ENCODE results near the gene CATSPER3.
A peak's percentile ranks its signal among the peaks of the same experiment; 100 is the strongest.

Gene CATSPER3

DNA sequence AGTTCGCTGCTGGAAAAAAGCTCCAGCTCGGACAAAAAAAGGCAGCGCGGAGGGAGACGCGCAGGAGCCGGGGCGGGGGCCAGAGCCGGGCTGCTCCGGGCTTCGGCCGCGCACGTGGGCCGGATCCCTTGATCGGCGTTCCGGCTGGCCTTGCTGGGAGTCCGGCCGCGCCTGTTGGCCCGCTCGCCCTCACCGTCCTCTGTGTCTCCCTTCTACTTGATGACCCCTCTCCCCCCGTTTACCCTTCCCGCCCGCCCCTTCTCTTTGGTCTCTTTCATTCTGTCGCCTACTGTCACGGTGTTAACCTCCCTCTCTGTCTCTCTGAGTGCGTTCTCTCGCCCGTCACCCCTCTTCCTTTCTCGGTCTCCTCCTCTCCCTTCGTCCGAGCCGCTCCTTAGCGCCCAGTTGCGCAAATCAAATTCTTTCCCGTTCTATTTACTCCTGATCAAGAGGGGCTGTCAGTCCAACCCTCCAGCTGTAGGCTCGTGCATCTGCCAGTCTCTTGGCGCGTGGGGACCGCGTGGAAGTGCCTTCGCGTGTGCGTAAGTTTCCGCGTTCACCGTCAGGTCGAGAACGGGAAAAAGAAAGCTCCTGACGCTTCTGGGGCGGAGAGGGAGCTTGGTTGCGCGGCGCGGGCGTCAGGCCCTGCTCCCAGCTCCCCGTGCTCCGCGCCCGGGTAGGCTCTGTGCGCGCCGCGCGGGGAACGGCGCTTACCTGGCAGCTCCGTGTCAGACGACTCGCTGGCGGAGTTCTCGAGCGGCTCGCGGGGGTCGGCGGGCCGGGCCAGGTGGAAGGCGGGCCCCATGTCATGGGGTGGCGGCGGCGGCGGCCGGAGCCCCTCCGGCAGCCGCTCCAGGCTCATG is 65.5 kb downstream of the CATSPER3 start:
- TF ChIP-seq, protein P1, sequence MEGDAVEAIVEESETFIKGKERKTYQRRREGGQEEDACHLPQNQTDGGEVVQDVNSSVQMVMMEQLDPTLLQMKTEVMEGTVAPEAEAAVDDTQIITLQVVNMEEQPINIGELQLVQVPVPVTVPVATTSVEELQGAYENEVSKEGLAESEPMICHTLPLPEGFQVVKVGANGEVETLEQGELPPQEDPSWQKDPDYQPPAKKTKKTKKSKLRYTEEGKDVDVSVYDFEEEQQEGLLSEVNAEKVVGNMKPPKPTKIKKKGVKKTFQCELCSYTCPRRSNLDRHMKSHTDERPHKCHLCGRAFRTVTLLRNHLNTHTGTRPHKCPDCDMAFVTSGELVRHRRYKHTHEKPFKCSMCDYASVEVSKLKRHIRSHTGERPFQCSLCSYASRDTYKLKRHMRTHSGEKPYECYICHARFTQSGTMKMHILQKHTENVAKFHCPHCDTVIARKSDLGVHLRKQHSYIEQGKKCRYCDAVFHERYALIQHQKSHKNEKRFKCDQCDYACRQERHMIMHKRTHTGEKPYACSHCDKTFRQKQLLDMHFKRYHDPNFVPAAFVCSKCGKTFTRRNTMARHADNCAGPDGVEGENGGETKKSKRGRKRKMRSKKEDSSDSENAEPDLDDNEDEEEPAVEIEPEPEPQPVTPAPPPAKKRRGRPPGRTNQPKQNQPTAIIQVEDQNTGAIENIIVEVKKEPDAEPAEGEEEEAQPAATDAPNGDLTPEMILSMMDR (IDR thresholded peaks at IDR 0.05; ENCODE audit: low read length): no peak
- TF ChIP-seq EZH2 (optimal IDR thresholded peaks at IDR 0.05; ENCODE audit: low read depth, low read length): no peak
- no peak for TF ChIP-seq EZH2phosphoT487 (IDR thresholded peaks at IDR 0.05; ENCODE audit: low read length)
- H2AFZ ChIP-seq (ENCODE audit: low read length): peak overlapping the region; percentile 71
- peak; percentile 60 for DNase-seq

GRCh38 chr5:135033901-135034235 is 66.2 kb downstream of the CATSPER3 start, which contains the start of gene PITX1:
TSS of gene PITX1 (minus strand) at chr5:135034228. CDS start at chr5:135033881, 347 bp downstream.
- no peaks in the 10 kb centered on the region for H3K27me3 ChIP-seq (replicated peaks; ENCODE audit: insufficient read depth, low read length)
- H2AFZ ChIP-seq (ENCODE audit: low read length): peak within 1 kb of the TSS; percentile 79
- no peak for DNase-seq
- no peaks in the 10 kb centered on the region for H3K9me2 ChIP-seq (replicated peaks; ENCODE audit: insufficient read depth, low read length)
- TF ChIP-seq, protein P1 (IDR thresholded peaks at IDR 0.05; ENCODE audit: low read length): no peak
- TF ChIP-seq EZH2phosphoT487 (IDR thresholded peaks at IDR 0.05; ENCODE audit: low read length) (no peak), EZH2 (optimal IDR thresholded peaks at IDR 0.05; ENCODE audit: low read depth, low read length) (no peak)
- H3K4me1 ChIP-seq (ENCODE audit: low read length): no peaks in the 10 kb centered on the region
- H3K9ac ChIP-seq (ENCODE audit: low read length): peak within 1 kb of the TSS; percentile 89
- H3K79me2 ChIP-seq (ENCODE audit: low read length): peaks cover 48% of the 10 kb centered on the region
- H3K9me3 ChIP-seq (replicated peaks; ENCODE audit: insufficient read depth, low read length): no peaks in the 10 kb centered on the region
- peaks cover 9% of the 10 kb centered on the region; the same call in 1 of the 2 replicates for H3F3A ChIP-seq (ENCODE audit: insufficient read depth, low read length)
- no peaks in the 10 kb centered on the region for H4K20me1 ChIP-seq (ENCODE audit: insufficient read depth, low read length)
- H3K4me2 ChIP-seq (ENCODE audit: low read depth, low read length): peak within 1 kb of the TSS; percentile 71; the same call in 1 of the 2 replicates
- H3K36me3 ChIP-seq (replicated peaks; ENCODE audit: insufficient read depth, low read length): no peaks in the 10 kb centered on the region
- peak within 1 kb of the TSS; percentile 92 for H3K4me3 ChIP-seq (ENCODE audit: low read length)
- peak within 1 kb of the TSS; percentile 56; the same call in 1 of the 2 replicates for H3K27ac ChIP-seq (ENCODE audit: low read length)

More for the DNA sequence above, 65.5 kb downstream of the CATSPER3 start:
- Histone ChIP-seq H3K9me2 (replicated peaks; ENCODE audit: insufficient read depth, low read length) (no peaks in the 10 kb centered on the region), H3K4me3 (ENCODE audit: low read length) (peak overlapping the region; percentile 92), H3K4me2 (ENCODE audit: low read depth, low read length) (peak overlapping the region; percentile 71; the same call in 1 of the 2 replicates), H3K36me3 (replicated peaks; ENCODE audit: insufficient read depth, low read length) (no peaks in the 10 kb centered on the region), H3K27ac (ENCODE audit: low read length) (peak overlapping the region; percentile 56; the same call in 1 of the 2 replicates), H3K27me3 (replicated peaks; ENCODE audit: insufficient read depth, low read length) (no peaks in the 10 kb centered on the region), H3K9me3 (replicated peaks; ENCODE audit: insufficient read depth, low read length) (no peaks in the 10 kb centered on the region), H4K20me1 (ENCODE audit: insufficient read depth, low read length) (no peaks in the 10 kb centered on the region), H3F3A (ENCODE audit: insufficient read depth, low read length) (peaks cover 9% of the 10 kb centered on the region; the same call in 1 of the 2 replicates), H3K79me2 (ENCODE audit: low read length) (peaks cover 50% of the 10 kb centered on the region), H3K9ac (ENCODE audit: low read length) (peak overlapping the region; percentile 89), H3K4me1 (ENCODE audit: low read length) (no peaks in the 10 kb centered on the region)

- no peaks in the 10 kb centered on the region for H3K27me3 ChIP-seq (replicated peaks; ENCODE audit: insufficient read depth, low read length)
- H3K79me2 ChIP-seq (ENCODE audit: low read length): peaks cover 43% of the 10 kb centered on the region
- H2AFZ ChIP-seq (ENCODE audit: low read length): peak overlapping the region; percentile 79
- peaks cover 9% of the 10 kb centered on the region; the same call in 1 of the 2 replicates for H3F3A ChIP-seq (ENCODE audit: insufficient read depth, low read length)
- no peaks in the 10 kb centered on the region for H3K9me3 ChIP-seq (replicated peaks; ENCODE audit: insufficient read depth, low read length)
- peak overlapping the region; percentile 45; the same call in 1 of the 2 replicates for H3K9ac ChIP-seq (ENCODE audit: low read length)
- H3K4me3 ChIP-seq (ENCODE audit: low read length): peak overlapping the region; percentile 46; the same call in 1 of the 2 replicates
- peak; percentile 76 for DNase-seq
- peak overlapping the region; percentile 39; the same call in 1 of the 2 replicates for H3K27ac ChIP-seq (ENCODE audit: low read length)
- H3K9me2 ChIP-seq (replicated peaks; ENCODE audit: insufficient read depth, low read length): no peaks in the 10 kb centered on the region
- H4K20me1 ChIP-seq (ENCODE audit: insufficient read depth, low read length): no peaks in the 10 kb centered on the region
- peak overlapping the region; percentile 51; the same call in 1 of the 2 replicates for H3K4me2 ChIP-seq (ENCODE audit: low read depth, low read length)
- no peaks in the 10 kb centered on the region for H3K4me1 ChIP-seq (ENCODE audit: low read length)
- TF ChIP-seq, protein P1 (IDR thresholded peaks at IDR 0.05; ENCODE audit: low read length): no peak
- TF ChIP-seq EZH2phosphoT487 (IDR thresholded peaks at IDR 0.05; ENCODE audit: low read length) (no peak), EZH2 (optimal IDR thresholded peaks at IDR 0.05; ENCODE audit: low read depth, low read length) (no peak)
- H3K36me3 ChIP-seq (replicated peaks; ENCODE audit: insufficient read depth, low read length): no peaks in the 10 kb centered on the region
Measured at GRCh38 chr5:135034236-135034962, 66.7 kb downstream of the CATSPER3 start.

All from MM.1S (cell line).